Aortic smooth muscle cell (primary cell): ENCODE data around the gene TMEM38A. TPM values are rescaled to one million over a fixed set of nuclear protein-coding genes. Genes with fewer than 3 reads are reported as not detected.

Experiments
- total RNA-seq: library from RNA; depleted of rRNA; stranded (reverse); fragments of >200 nt; gene quantifications from 2 replicates; pipeline ENCODE4 v1.2.3, GENCODE V29; 2014

TMEM38A gene, protein sequence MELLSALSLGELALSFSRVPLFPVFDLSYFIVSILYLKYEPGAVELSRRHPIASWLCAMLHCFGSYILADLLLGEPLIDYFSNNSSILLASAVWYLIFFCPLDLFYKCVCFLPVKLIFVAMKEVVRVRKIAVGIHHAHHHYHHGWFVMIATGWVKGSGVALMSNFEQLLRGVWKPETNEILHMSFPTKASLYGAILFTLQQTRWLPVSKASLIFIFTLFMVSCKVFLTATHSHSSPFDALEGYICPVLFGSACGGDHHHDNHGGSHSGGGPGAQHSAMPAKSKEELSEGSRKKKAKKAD
- 5.4 and 5.9 TPM in 2 replicates for total RNA-seq

DNA sequence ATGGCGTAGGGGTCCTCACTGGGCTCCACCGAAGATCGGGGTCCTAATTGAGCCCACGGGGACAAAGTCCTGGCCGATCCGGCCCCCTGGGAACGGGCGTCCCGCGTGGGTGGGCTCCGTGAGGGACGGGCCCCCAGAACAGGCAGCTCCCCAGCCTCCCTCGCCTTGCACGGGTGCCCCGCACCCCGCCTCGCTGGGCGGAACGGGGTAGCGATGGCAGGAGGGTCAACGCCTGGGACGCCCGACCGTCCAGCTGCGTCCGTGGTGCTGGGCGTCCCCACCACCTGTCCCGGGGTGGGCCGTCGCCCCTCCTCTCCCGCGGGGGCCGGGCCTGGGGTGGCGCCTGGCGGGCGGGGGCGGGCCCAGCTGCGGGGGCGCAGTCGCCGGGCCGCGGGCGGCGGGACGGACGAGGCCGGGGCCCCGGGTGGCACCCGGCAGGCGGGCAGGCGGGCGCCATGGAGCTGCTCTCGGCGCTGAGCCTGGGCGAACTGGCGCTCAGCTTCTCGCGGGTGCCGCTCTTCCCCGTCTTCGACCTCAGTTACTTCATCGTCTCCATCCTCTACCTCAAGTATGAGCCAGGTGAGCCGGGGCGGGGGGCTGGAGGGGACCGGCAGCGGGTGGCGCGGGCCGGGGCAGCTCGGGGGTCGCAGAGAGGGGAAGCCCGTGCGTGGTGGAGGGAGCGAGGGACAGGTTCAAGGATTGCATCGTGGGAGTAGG lies at the start of gene TMEM38A:
Gene TMEM38A, plus strand, starts transcription at position 377 of the 717 bp plus-strand sequence. Its CDS starts 79 bp downstream, at position 456.

DNA sequence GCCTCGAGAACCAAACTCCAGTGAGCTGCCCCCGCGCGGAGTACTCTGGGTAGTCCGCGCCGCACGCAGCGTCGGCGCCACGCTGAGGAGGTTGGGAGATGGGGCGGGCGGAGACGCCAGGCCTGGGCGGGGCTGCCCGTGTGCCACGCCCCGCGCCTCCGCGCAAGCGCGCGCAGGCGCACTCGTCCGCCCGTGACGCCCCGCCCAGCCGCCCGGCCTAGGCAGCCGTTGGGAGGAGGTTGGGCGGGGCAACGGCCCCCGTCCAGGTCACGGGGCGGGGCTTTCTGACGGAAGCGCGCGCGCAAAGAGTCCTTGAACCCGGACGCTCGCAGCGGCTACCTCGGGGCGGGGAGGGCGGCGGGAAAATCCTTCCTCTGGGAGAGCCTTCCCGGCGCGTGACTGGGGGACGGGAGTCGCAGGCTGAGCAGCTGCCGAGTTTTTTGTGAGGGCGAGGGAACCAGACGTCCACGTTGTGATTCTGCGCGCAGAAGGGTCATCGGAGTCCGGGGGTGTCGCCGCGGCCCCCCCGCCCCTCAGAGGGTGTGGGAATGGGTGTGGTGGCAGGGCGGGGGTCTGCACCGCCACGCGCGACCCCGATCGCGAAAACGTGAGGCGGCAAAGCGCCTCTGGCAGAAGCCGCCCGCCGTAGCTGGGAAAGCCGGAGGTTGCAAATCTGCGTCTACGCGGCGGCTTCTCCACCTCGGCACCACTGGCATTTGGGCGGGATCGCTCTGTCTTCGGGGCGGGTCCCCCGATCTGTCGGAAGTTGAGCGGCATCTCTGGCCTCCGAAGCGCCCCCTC lies 32.6 kb upstream of the TMEM38A start, which contains the start of gene MED26:
Gene MED26, minus strand, starts transcription at position 22 of the 801 bp plus-strand sequence. CDS start 261 bp downstream, outside the sequence.

GRCh38 chr19:16659832-16660708 lies 869 bp upstream of the TMEM38A start, which contains the start of gene SMIM7:
Gene SMIM7, minus strand, starts transcription at chr19:16660144. Its CDS starts 34 bp downstream, at chr19:16660110.

Other genes starting within 250 kb of the TMEM38A start
- gene EPS15L1, start 189.2 kb upstream of the TMEM38A start, total RNA-seq = 6.5 and 7.2 TPM in 2 replicates
- 0.06 TPM in 1 of 2 replicates, not detected in the other for gene CALR3, start 165.0 kb upstream of the TMEM38A start, total RNA-seq
- gene C19orf44, start 164.7 kb upstream of the TMEM38A start, total RNA-seq = 1.8 and 3.0 TPM in 2 replicates
- gene CHERP, start 118.7 kb upstream of the TMEM38A start, total RNA-seq = 3.6 and 7.0 TPM in 2 replicates
- 21.1 and 21.3 TPM in 2 replicates for gene SLC35E1, start 88.7 kb upstream of the TMEM38A start, total RNA-seq
- 3.7 and 4.0 TPM in 2 replicates for gene MED26, start 32.9 kb upstream of the TMEM38A start, total RNA-seq
- gene SMIM7, start 995 bp upstream of the TMEM38A start, total RNA-seq = 64.1 and 80.5 TPM in 2 replicates
- gene NWD1, start 58.7 kb downstream of the TMEM38A start, total RNA-seq = under 0.01 TPM in 1 of 2 replicates, not detected in the other
- gene SIN3B, start 168.3 kb downstream of the TMEM38A start, total RNA-seq = 16.1 and 19.1 TPM in 2 replicates
- gene F2RL3, start 227.9 kb downstream of the TMEM38A start, total RNA-seq = 0.12 and 0.13 TPM in 2 replicates